DMS114 treated with DMSO at 0.1 percent for 48 hours (cell line): ENCODE data around the gene FBH1.
"Not testable (repeated sequence)": the region's sequence is repeated elsewhere in the genome, so short reads cannot be mapped to it uniquely, and the experiment has no call there.

Experiments
- DNase-seq: peaks from one replicate; lab custom pipeline; 2025; ENCODE audit not compliant: unreplicated experiment; lab: John Stamatoyannopoulos, UW

The FBH1 gene

DNA sequence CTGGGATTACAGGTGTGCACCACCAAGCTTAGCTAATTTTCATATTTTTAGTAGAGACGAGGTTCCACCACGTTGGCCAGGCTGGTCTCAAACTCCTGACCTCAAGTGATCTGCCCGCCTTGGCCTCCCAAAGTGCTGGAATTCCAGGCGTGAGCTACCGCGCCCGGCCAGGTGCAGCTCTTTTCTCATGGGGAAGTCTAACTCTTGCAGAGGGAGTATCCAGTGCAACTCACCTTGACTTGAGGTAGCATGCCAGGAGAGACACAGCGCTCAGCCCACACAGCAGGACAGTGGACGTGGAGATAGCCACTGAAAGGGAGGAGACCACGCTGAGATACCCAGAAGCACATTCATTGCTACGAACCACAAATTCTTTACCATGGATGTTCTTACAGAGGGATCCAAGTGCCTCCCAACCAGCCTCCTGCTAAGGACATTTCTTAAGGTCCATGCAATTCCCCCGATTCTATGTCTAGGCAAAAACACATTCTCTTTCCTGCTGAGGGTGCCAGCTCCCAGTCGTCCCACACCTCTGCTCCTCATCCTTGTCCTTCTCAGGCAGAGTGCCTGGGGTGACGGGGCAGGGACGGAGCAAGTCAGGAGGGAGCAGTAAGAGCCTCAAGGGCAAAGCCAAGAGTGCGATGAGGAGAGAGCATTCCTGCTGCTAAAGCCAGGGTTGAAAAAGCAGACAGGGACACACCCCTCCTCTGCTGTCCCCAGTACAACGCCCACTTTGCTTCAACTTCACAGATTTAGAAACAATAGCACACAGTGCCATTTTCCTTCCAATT lies 66.3 kb downstream of the FBH1 start:
- no peak for DNase-seq

DNA sequence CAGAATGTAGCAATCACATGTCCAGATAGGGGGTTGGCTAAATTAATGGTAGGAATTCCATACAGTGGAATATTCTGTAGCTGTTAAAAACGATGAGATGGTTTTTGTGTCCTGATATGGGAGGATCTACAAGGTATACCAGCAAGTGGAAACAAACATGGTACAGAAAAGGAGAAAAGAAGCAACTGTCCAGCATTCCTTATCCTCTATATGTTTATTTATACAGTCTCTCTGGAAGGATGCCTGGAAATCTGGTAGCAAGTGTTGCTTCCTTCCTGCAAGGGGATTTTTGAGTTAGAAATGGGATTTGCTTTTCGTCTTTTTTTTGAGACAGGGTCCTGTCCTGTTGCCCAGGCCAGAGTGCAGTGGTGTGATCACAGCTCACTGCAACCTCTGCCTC lies 68.0 kb downstream of the FBH1 start:
- DNase-seq, result no peak

DNA sequence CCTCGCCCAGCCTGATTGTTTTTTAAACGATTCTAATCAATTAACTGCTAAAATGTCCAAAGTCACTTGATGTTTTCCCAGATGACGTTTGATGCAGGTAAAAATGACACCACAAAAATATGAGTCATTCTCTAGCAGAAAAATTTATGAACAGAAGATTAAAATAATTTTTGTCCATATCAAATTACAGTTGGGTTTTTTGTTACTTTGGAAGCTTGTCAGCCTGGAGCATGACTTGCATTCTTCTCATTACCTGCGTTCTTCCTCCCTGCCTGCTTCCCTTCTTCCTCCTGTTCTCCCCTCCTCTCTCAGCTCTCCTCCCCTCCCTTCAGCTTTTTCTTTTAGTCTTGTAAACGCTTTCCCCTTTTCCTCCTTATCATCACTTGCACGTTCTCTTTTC lies 68.6 kb downstream of the FBH1 start:
- DNase-seq, result no peak

DNA sequence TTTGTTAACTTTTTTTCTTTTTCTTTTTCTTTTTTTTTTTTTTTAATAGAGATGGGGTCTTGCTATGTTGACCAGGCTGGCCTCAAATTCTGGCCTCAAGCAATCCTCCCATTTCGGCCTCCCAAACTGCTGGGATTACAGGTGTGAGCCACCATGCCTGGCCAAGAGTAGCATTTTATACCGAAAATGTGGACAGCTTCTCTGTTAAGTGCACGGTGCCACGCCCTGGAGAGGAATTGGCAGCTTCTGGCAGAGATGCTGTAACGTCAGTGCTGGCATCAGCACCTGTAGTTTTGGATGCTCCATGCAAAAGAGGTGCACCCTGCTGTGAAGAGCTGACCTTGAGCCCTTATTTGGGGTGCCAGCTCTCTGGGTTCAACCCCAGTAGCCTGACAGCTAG lies 69.1 kb downstream of the FBH1 start:
- DNase-seq, result no peak

DNA sequence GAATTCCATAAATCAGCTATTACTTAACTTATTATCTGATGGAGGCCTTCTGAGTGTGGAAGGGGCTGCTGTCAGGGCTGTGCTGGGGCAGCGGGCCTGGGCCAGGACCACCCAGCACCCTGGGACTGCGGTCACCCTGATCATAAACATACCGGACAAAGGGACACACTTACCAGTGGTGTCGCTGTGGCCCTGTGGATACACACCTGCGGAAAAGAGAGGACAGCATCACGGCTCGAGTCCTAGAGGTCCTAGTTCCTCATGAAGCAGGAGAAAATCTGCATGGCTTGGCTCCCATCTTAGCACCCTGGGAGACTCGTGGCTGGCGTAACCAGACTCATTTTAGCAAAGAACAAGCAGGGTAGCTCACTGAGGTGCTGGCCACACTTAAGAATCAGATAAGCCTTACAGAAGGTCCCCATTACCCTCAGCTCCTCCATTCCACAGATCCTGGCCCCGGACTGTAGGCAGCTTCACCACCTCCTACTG lies 69.6 kb downstream of the FBH1 start:
- no peak for DNase-seq

DNA sequence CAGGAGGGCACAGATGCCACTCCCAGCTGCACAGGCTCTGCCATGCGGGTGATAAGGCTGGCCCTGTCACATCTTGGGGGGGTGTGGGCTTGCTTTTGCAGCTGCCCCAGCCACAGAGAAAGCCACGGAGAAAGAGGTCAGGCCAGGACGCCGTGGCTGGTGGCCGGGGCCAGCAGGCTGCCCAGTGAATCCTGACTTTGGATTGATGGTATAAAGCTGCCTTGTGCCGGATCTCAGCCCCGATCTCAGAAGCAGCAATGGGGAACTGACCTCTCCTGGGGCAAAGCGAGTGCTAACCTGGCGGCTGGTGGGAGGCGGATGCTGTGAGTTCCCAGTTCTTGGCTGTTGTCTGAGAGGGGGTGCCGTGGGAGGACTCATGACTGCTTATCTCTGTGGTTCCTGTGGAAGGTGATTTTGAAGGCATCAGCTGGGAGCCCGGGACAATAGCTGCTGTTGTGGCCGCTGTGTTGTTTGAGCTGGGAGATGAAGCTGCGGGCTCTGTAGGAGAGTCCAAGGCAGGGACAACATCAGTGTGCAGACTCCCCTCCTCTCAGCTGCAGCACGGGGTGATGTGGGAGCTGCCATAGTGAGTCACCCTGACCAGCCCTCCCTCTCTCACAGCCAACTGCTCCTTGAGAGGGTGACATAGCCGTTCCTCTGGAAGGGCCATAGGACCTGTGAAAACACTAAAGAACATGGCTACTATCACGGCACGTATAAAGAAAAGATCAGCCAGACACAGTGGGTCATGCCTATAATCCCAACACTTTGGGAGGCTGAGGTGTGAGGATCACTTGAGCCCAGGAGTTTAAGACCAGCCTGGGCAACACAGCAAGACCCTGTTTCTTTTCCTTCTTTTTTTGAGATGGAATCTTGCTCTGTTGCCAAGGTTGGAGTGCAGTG lies 70.3 kb downstream of the FBH1 start:
- no peak for DNase-seq

DNA sequence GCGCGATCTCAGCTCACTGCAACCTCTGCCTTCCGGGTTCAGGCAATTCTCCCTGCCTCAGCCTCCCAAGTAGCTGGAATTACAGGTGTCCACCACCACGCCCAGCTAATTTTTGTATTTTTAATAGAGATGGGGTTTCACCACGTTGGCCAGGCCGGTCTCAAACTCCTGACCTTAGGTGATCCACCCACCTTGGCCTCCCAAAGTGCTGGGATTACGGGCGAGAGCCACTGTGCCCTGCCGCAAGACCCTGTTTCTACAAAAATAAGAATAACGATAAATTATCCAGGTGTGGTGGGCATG lies 70.9 kb downstream of the FBH1 start:
- not testable (repeated sequence) for DNase-seq

DNA sequence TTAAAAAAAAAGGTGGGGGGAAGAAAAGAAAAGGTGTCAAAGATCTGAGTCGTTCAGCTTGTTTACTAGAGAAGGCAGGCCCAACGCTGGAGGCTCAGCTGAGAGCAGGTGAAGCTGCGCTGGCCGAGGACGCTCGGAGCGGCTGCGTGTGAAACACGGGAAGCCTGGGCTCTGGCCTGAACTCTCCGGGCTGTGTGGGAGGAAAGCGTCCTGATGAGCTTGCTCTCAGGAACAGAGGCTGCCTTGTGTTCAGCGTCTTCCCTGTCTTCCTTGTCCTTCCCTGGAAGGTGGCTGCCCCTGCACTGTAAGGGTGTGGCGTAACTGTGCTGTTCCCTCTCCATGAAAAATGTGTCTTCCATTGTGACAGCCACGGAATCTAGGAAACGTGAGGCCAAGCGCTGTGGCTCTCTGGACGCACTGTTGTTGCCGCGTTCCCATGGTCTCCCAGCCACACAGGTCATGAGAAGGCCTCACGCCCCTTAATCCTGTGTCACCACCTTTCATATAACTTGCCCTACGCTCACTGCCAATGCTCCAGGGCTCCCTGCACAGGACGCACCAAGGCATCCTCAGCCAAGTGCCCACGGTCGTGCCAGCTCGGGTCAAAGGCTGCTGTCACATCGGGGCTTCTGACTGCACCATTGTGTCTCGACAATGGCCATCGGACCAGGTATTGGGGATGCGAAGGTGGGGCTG lies 71.5 kb downstream of the FBH1 start:
- no peak for DNase-seq

DNA sequence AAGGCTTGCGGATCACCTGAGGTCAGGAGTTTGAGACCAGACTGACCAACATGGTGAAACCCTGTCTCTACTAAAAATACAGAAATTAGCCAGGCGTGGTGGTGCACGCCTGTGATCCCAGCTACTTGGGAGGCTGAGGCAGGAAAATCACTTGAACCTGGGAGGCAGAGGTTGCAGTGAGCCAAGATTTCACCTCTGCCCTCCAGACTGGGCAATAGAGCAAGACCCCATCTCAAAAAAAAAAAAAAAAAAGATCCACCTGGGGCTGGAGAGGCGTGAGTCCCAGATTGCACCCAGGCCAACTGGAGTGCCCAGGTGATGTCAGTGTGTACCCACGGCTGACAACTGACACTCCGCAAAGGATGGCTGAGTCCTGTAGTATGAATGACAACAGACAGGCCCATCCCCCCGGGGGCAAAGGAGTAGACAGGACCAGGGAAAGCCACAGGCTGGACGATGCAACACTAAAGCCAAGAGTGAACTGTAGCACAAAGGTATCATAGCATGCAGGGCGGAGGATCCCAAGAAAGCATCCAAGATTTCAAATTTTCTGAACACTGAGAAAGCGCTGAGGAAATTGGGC lies 72.4 kb downstream of the FBH1 start:
- not testable (repeated sequence) for DNase-seq

DNA sequence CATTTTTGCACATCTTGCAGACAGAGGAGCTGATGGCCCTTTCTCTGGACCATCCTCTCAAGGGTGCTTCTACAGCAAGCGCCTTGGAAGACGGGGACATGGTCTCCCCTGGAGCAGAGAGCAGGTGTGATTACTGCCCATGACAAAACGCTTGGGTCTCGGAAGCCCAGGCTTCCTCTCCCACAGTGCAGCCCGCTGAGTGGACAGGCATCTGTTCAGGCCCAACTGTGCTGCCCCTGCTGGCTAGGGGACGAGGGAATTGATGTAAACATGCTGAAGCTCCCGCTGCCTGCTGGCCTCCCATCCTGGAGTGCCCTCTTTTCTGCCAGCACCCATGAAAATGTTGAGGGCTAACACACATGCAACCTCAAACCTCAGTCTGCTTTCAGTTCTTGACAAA lies 73.0 kb downstream of the FBH1 start:
- DNase-seq, result no peak

DNA sequence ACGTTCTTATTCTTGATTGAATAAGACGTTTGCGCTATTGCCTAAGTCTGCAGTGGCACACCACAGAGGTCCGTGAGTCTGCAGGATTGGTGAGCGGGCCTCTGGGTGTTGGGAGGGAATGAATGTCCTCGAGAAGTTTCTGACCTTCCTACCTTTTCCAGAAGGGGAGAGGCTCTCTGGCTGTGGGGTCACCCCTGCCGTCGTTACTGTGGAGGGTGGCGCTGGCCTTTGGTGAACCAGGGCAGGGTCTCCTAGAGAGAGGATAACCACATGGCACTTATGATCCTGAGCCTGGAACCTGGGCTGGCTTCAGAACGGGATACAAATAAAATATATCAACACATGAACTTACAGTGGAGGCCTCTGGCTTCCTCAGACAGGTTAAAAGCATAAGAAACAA lies 73.5 kb downstream of the FBH1 start:
- no peak for DNase-seq

DNA sequence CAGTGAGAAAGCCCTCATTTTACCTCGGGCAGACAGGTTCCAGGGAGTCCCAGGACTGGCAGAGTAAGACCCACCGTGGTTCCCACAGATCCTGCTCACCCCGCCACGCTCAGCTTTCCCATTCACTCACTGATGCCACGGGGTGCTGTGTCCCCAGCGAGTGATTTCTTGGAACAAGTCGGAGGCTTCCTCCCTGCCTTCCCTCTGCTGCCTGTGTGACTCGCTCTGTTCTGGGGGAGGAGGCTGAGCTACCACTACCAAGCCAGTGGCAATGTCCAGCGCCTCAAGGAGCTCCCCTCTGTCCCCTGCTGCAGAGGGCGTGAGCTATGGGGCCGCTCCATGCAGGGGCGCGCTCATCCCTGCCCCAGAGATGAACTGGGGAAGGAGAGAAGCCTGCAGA lies 74.7 kb downstream of the FBH1 start:
- no peak for DNase-seq

DNA sequence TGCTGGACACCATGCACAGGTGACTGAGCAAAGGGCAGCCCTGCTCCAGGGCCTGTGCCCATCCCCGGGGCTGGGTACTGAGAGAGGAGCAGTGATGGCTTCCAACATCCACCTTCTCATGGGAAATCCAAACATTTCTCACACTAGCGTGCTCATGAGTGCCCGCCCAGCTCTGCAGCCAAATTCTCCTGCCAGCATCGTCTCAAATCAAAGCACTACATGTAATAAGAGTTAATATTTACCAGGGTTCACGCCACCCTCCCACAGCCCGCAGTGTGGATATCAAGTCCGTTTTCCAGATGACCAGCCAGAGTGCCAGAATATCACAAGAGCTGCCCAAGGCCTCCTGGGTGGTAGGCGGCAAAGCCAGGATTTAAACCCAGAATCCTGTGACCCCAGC lies 75.2 kb downstream of the FBH1 start:
- no peak for DNase-seq

DNA sequence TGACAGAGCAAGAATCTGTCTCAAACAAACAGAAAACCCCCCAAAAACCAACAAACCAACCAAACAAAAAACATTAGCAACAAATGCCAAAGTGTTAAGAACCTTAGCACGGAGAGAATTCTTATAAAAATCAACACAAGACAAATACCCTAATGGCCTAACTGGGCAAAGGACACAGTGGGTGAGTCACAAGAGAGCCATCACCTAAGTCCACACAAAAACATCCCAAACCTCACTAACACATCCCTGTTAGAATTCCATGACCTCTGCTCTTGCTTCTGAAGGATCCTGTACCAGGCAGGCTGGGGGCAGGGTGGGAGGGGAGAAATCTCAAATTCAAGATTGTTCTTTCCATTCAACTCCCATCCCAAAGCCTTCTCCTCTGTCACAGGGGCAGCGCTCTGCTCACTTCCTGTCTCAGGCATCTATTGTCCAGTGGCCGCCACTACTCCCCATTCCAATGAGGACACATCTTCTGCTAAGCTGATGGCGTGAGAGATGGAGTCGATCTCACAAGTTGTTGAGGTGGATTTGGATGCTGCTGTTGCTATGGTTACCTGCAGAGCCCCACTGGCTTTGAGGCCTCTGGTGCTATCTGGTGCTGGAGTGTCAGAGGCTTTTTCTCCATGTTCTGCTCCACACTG lies 78.1 kb downstream of the FBH1 start:
- no peak for DNase-seq

DNA sequence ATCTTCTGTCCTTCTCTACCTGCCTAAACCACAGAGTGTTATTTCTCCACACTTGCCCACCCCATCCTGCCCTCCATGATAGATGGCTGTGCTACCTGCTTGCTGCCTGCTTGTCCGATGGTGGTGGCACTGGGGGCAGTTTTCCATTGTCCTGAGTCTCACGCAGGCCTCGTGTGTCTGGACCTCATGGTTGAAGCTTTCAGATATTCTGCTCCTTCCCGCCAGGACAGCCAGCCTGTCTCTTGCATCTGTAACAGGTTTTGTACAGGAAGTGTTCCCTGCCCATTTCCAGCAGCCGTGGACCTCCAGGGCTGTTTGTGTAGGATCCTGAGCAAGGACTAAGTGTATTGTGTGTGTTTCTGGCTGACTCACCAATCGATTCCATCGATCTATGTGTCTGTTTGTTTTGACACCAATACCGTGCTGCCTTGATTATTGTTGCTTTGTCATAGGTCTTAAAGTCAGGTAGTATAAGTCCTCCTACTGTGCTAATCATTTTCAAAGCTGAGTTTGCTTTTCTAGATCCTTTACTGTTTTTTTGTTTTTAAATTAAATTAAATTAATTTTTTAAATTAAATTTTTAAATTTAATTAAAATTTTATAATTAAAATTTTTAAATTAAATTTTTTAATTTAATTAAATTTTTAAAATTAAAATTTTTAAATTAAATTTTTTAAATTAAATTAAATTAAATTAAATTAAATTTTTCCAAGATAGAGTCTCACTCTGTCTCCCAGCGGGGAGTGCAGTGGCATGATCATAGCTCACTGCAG lies 78.8 kb downstream of the FBH1 start:
- no peak for DNase-seq

DNA sequence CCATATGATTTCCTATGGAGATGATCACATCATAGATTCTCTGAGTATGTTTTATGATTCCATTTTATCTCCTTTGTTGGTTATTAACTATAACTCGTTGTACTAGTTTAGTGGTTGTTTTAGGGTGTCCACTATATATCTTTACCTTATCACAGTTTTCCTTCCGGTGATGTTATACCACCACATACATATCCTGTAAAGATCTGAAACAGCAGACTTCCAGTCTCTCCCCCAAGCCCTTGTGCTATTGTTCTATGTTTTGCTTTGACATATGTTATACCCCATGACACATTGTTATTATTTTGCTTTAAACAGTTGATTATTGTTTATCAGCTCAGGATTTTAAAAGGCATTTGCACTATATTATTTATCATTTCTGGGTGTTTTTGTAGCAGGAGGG lies 80.0 kb downstream of the FBH1 start:
- no peak for DNase-seq

DNA sequence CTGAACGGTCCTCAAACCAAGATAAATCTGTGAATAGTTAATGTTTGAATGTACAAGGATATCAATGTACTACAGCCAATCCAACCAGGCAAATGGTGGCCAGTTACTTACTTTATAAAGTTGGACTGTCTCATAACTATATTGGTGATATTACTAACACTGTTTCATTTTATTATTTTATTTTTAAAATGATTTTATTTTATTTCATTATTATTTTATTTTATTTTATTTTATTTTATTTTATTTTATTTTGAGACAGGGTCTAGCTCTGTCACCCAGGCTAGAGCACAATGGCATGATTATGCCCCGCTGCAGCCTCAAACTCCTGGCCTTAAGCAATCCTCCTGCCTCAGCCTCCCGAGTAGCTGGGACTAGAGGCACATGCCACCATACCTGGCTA lies 80.5 kb downstream of the FBH1 start:
- no peak for DNase-seq

DNA sequence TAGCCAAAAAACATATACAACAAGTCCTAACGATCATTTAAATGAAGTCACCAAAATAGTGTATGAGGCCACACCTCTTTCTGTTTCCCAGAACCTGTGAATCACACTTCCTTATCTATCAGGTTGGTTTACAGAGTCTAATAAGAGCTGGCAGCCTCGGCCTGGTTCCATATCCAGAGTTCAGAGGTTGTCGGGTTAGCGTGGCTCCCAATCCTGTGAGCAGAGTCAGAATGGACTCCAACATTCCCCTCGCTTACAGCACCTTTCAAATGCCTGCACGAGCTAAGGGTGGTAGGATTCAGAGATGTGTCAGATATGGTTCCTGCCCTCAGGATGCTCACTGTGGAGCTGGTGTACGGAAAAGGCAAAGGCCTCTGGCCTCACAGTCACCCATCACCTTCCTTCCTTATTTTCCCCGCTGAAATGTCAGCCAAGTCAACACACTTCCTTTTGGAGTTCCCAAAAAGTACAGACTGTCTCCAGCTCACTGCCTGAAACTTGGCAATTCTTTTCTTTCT lies 81.3 kb downstream of the FBH1 start:
- DNase-seq, result no peak

DNA sequence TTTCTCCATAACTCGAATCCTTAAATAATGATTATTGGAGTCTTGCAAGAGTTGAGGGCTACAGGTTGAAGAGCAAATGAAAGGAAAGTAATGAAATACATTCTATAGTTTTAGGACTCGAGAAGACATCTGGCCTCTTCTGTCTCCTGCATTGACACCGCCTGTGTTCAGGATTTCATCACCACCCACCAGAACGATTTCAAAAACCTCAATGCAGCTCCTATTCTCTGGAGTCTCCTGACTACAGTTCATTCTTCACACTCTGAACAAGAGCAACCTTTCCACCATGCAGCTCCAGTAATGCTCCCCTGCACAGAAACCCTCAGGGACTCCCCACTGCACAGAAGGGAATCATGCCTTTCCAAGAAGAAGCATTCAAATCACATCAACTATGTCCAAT lies 81.8 kb downstream of the FBH1 start:
- no peak for DNase-seq

DNA sequence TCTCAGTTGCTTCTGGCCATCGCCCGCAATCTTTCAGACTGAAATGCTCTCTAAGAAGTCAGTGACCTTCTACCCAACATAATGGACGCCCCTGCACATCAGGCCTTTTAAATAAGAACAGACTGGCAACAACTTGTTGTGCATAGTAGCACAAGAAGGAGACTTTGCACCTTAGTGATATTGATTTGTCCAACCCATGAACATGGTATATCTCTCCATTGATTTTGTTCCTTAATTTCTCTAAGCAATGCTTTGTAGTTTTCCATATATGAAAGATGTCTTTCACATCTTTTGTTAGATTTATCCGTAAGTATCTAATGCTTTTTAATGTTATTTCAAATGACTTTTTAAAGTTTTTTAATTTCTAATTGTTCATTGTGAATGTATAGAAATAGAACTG lies 83.0 kb downstream of the FBH1 start:
- no peak for DNase-seq
